Medulla oblongata (tissue), 1 donor: ENCODE measurements around the gene WDR59.
"Not testable (repeated sequence)": the region's sequence is repeated elsewhere in the genome, so short reads cannot be mapped to it uniquely, and the experiment has no call there.

Experiments
- DNase-seq: peaks from one replicate; pipeline ENCODE4 v3.0.0-alpha.2; 2015; ENCODE audit errors: extremely low spot score

The WDR59 gene

GRCh38 chr16:74973304-74973703 is 11.6 kb downstream of the WDR59 start:
- DNase-seq, result no peak

GRCh38 chr16:74954763-74955162 is 30.2 kb downstream of the WDR59 start:
- DNase-seq, result peak; percentile 67

GRCh38 chr16:74951681-74952080 is 33.2 kb downstream of the WDR59 start:
- no peak for DNase-seq

GRCh38 chr16:74951206-74951605 is 33.7 kb downstream of the WDR59 start:
- no peak for DNase-seq

- no peak for DNase-seq
Measured at GRCh38 chr16:74950511-74950910, 34.4 kb downstream of the WDR59 start.

GRCh38 chr16:74949309-74949708 is 35.6 kb downstream of the WDR59 start:
- no peak for DNase-seq

GRCh38 chr16:74944466-74944865 is 40.5 kb downstream of the WDR59 start:
- no peak for DNase-seq

- DNase-seq, result no peak
Measured at GRCh38 chr16:74942977-74943918, 41.7 kb downstream of the WDR59 start.

- no peak for DNase-seq
Measured at GRCh38 chr16:74942566-74942965, 42.4 kb downstream of the WDR59 start.

GRCh38 chr16:74939688-74940087 is 45.2 kb downstream of the WDR59 start:
- no peak for DNase-seq

- DNase-seq, result no peak
Measured at GRCh38 chr16:74936902-74937560, 47.9 kb downstream of the WDR59 start.

- DNase-seq, result no peak
Measured at GRCh38 chr16:74931445-74931844, 53.5 kb downstream of the WDR59 start.

GRCh38 chr16:74929636-74930035 is 55.3 kb downstream of the WDR59 start:
- DNase-seq, result no peak

- DNase-seq, result no peak
Measured at GRCh38 chr16:74926805-74927204, 58.1 kb downstream of the WDR59 start.

- DNase-seq, result no peak
Measured at GRCh38 chr16:74923766-74924460, 61.0 kb downstream of the WDR59 start.

- peak; percentile 15 for DNase-seq
Measured at GRCh38 chr16:74922150-74923138, 62.5 kb downstream of the WDR59 start.

GRCh38 chr16:74921051-74921450 is 63.9 kb downstream of the WDR59 start:
- no peak for DNase-seq

GRCh38 chr16:74909665-74910064 is 75.3 kb downstream of the WDR59 start:
- no peak for DNase-seq

GRCh38 chr16:74908759-74909158 is 76.2 kb downstream of the WDR59 start:
- DNase-seq, result not testable (repeated sequence)

GRCh38 chr16:74903901-74904678 is 80.8 kb downstream of the WDR59 start:
- DNase-seq, result no peak
